GM18868 (cell line): ENCODE data around the gene FRAS1.
"Not testable (repeated sequence)": the region's sequence is repeated elsewhere in the genome, so short reads cannot be mapped to it uniquely, and the experiment has no call there.

Experiments used
- ATAC-seq: cut with Tn5 transposase; IDR thresholded peaks from one replicate; pipeline ENCODE4 v1.9.1; 2021; ENCODE audit warnings: mild to moderate bottlenecking, moderate library complexity; ENCODE audit not compliant: unreplicated experiment

FRAS1 gene

GRCh38 chr4:78313754-78314120, 256.6 kb downstream of the FRAS1 start:
- no peak for ATAC-seq

- no peak for ATAC-seq
These were observed 261.0 kb downstream of the FRAS1 start for GRCh38 chr4:78318126-78318525.

DNA sequence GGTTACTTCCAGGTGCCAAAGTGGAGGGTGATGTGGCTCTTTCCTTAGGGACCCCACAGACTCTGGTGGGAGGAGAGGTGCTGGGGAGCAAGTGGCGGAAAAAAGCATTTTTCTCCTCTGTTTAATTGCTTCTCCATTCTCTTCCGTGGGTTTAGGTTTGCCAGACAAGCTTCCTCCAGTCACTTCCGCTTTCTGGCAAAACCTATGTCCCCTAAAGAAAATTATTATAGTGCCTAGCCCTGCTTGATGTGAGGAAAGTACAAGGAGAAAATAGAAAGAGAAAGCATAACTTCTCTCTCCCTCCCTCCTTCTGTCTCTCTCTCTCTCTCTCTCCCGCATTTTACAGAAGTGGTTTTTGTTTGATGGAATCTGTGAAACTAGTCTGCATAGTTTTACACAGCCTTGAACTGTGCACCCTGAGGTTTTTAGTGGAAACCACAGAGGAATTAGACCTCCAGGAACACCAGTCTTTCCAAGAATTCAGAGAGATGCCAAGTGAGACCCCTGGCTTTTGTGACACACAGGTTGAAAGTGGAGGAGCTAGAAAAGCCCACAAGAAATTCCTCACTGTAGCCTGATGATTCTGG, 263.3 kb downstream of the FRAS1 start:
- no peak for ATAC-seq

DNA sequence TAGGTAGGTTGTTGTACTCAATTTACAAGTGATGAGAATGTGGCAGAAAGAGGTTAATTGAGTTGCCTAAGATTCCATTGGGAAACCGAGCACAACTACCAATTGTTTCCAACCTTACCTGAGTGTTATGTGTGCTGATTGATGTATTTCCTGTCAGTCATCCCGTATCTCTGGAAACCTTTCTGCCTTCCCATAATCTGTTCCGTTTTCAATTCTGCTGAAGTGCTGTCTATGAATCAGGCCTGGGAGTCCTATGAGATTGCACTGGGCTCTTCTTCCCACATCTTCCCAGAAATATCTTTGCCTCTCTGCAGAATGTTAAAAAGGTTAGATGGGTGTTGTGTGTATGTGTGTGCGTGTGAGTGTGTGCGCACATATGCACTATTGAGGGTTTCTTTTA, 264.9 kb downstream of the FRAS1 start:
- ATAC-seq: no peak

GRCh38 chr4:78323439-78323838, 266.3 kb downstream of the FRAS1 start:
- no peak for ATAC-seq

DNA sequence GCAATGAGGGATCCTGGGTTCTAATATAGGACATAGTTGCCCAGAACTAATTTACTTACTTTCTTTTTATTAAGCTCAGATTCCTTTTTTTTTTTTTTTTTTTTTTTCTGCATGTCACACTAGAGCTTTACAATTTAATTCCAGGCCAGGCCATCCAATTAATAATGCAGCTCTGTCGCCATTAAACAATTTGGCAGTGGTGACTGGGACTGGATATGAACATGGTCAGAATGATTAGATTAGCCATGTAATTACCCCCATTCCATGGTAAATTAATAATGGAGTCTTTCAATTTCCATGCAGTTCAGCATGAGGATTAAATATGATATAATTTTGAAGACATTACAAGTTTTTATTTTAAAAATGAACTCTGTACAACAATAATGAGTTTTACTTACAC, 267.5 kb downstream of the FRAS1 start:
- ATAC-seq: no peak

- ATAC-seq: no peak
These were observed 268.4 kb downstream of the FRAS1 start for GRCh38 chr4:78325271-78326157.

GRCh38 chr4:78328591-78328990, 271.5 kb downstream of the FRAS1 start:
- not testable (repeated sequence) for ATAC-seq

DNA sequence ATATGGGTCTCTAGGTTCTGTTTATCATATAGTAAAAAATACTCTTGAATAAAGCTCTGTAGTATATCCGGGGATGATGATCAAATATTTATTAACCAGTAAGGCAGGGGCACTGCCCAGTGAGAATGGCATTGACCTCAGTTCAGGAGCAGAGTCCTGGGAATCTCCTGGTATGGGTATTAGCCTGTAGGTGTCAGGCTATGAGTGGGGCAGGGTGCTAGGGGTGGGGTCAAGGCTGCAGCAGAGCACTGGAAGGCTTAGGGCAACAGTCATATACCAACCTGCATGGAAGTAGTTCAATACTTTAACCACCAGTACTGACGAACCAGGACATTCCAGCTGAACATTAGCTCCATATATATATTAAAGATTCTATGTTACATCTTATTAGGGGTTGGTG, 274.1 kb downstream of the FRAS1 start:
- no peak for ATAC-seq

DNA sequence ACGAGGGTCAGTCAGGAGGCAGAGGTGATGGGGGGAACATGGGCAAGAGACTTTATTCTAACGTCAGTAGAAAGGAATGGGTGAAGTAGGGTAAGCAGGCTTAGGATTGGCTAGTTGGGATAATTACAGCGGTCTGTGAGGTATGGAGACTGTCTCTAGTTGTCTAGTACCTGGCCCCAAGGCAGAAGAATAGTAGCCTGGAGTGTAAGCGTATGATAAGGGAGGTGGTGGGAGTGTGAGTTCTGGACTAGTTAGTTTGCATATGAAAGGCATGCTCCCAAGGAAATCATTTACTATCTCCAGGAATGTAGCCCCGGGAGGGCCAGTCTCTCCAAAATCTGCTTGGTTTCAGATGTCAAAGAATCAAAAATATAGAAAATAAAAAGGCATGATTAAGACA, 274.8 kb downstream of the FRAS1 start:
- ATAC-seq: no peak

DNA sequence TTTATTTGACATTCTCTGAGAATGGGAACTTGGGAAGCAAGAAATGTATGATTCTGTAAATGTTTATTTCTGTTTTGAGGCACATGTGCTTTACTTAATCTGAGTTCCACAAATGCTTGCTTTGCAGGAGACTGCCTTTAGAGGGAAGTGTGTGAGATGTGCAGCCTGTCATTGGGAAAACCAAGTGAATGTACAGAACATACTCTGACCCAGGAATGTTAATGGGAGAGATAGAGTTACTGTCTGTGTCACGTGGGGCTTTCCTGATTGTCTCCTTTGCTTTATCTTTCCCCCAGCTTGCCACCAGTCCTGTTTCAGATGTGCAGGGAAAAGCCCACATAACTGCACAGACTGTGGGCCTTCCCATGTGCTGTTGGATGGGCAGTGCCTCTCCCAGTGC, 275.9 kb downstream of the FRAS1 start:
- no peak for ATAC-seq

DNA sequence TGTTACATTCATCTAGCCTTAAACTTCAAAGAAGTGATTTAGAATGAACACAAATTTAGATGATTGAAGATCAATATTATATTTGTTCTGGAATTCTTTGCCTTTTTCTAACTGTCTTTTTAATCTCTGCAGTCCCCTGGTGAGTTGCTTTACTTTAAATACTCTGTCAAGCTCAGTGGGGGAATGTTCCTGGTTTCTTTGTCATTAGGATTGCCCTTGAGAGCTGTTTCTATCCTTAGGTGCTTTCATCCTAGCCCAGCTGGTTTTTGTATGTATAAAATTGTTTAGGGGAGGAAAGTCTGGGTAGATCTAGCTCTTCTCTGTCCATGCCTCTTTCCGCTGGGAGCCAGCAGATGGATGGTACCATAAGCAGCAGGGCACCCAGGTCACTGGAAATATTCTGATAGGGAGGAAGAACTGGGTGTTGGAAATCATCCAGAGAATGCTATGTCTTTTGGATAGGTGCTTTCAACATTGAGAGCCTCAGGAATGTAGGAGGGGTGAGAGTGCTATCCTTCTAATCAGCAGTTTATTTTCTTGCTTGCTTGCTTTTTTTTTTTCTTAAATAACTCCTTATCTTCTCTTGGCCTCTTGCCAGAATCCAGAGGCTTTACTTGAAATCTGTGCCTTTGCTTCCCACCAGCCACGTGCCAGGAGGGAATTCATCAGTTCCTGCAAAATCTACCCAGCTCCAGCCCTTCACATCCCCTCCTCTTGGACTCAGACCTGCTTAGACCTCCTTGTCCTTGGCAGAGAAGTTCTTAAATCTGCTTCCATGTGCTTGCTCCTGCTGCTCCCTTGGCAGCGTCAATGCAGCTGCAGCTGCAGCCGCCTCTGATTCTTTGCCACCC, 279.2 kb downstream of the FRAS1 start:
- no peak for ATAC-seq

GRCh38 chr4:78337244-78338020, 280.3 kb downstream of the FRAS1 start:
- no peak for ATAC-seq

DNA sequence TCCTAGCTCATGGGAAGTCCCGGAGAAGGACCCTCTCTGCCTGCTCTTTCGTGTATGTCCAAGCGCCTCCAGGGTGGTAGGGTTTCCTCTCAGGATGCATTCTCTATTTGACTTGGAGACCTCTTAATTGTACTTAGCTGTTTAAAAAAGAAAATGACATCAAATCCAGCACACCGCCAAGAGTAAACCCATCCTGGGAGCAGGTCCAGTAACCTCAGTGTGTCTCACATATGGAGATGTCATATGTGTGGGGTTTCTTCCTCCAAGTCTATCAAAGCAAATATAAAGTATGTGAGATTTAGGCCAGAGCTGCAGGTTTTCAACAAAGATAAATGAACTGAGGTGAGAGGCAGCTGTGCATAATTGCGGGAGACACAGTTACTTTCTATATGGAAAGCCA, 285.0 kb downstream of the FRAS1 start:
- ATAC-seq: no peak

- no peak for ATAC-seq
These were observed 286.6 kb downstream of the FRAS1 start for GRCh38 chr4:78343682-78344081.

DNA sequence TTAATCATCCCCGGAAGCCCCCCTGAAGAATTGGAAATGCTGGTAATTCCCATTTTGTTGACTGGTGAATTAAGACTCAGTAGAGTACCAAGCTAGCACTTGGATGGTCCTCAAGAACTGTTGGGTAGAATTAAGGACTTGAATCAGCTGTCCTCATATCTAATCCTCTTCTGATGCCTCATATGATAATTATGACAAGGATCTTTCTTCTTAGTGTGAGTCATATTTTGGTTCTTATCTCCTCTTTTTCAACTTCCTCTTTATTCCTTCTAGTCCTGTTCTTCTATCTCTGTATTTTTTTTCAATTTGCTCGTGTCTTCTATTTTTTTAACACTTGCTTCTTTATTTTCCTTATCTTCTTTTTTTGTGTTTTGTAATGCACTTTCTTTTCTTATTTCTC, 288.1 kb downstream of the FRAS1 start:
- no peak for ATAC-seq

DNA sequence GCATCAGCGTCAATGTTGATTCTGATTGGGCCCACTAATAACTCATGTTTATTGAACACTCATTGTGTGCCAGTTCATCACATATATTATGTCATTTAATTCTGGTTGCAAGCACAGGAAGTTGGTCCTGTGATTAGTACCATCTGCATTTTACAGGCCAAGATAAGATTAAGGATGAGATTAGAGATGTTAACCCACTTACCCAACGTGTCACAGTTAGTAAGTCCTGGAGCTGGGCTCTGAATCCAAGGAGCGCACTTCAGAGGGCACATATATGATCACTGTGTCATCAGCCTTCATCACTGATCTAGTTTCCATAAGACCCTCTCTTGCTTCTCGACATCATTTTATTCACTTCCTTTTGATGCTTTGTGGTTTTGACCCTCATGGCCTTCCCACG, 289.1 kb downstream of the FRAS1 start:
- no peak for ATAC-seq

DNA sequence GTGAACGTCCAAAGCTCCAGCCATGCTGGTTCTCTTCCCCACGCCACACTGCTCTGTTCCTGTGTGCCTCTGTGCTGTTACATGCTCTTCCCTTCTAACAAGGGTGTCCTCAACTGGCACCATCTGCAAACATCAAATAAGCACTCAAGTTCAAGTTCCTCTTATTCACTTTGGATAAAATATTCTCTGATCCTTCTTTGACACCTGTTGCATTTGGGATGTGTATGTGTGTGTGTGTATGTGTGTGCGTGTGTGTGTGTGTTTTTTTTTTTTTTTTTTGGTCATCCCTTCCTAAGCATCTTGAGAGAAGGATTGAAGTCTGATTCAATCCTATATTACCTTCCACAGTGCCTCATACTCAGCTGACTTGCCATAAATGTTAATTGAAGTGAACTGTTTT, 290.4 kb downstream of the FRAS1 start:
- ATAC-seq: no peak

DNA sequence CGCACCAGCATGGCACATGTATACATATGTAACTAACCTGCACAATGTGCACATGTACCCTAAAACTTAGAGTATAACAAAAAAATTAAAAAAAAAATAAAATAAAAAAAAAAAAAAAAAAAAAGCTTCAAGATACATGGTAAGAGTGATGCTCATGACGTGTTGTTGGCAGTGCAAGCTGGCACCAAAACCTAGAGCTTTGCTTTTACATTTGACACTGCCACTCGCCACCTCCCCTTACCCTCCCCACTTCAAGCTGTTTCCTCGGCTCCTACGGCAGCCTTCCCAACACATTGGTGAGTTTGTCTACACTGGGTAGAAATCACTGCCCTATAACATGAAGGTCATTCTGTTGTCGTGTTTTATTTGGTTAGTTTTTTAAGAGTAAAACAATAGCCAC, 296.8 kb downstream of the FRAS1 start:
- ATAC-seq: no peak

DNA sequence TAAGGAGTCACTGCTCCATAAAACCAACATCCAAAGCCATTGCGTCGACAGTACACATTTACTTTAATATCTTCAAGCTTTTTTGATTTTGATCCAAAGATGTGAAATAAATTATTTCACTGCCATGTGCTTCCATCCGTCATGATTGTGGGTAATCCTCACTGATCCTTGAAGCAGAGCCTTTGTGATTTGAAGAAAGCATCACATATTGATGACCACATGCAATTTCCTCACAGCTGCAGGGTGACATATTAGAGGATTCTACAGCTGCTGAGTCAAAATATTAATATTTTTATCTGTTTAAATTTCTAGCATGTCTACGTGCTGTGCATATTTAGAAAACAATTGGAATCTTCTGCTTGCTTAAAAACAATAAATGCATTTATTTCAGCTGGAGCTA, 297.7 kb downstream of the FRAS1 start:
- ATAC-seq: no peak

- no peak for ATAC-seq
These were observed 298.2 kb downstream of the FRAS1 start for GRCh38 chr4:78355306-78355705.
